ENCODE data around the gene GPR107.

DNA sequence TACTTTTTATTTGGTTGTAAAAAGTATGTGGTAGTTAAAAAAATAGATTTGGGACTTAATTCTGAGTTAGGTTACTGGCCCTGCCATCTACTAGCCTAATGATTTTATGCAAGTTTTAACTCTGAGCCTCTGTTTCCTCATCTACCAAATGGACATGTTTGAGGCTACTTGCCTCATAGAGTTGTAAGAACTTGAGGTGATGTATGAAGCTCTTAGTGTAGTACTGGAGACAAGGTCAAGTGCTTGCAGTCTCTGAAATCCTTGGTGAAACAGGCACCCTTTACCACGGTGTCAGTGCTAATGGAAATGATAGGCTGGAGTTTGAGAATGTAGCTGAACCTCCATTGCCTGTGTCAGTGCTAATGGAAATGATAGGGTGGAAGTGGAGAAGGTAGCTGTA, 15.3 kb downstream of the GPR107 start:
- TF ChIP-seq, protein P1, sequence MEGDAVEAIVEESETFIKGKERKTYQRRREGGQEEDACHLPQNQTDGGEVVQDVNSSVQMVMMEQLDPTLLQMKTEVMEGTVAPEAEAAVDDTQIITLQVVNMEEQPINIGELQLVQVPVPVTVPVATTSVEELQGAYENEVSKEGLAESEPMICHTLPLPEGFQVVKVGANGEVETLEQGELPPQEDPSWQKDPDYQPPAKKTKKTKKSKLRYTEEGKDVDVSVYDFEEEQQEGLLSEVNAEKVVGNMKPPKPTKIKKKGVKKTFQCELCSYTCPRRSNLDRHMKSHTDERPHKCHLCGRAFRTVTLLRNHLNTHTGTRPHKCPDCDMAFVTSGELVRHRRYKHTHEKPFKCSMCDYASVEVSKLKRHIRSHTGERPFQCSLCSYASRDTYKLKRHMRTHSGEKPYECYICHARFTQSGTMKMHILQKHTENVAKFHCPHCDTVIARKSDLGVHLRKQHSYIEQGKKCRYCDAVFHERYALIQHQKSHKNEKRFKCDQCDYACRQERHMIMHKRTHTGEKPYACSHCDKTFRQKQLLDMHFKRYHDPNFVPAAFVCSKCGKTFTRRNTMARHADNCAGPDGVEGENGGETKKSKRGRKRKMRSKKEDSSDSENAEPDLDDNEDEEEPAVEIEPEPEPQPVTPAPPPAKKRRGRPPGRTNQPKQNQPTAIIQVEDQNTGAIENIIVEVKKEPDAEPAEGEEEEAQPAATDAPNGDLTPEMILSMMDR (IDR thresholded peaks at IDR 0.05 in 4 of 5, conservative IDR thresholded peaks at IDR 0.05 in 1 of 5), result no peak
- no peak for TF ChIP-seq POLR2A (IDR thresholded peaks at IDR 0.05)
